ENCODE data around the gene RMDN3.

RMDN3 gene

DNA sequence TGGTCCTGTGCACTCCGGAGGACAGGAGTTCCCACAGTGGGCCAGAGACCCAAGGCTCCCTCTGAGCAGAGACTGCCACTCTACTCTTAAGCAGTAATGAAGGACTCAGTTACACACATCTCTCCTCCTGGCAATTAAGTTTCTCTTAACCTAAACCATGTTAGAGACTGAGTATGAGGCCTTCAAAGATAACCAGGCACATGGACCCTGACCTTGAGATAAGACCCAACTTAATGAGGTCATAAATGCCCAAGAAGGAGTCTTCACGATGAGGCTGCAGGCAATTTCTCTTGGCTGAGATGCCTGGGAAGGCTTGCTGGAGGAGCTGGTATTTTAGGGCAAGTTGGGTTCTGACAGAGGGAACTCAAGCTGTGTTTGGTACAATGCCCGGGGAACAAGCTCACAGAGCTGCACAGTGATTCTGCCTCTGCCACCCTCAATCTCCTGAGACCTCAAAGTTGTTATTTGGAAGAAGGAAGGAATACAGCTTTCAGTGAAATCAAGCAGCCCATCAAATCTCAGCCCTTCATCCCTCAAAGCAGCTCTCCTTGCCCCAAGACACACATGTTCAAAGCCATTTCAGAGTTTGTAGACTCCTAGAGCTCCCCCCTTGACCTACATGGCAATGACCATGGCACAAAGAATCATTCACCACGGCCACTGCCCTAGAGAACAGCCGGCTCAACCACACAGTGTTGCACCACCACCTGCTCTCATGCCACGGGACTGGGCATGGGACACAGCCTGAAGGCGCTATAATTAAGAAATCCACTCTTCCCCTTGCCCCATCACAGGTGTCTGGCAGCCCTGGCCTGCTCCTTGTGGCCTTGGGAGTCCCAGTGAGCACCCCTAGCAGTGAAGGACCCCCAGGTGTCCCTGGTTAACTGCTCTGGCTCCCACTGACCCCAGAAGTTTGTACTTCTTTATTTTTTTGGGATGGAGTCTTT lies 7.1 kb downstream of the RMDN3 start:
- no peak for DNase-seq

GRCh38 chr15:40746916-40747418 lies 8.1 kb downstream of the RMDN3 start:
- DNase-seq = no peak

- no peak for DNase-seq
These were observed 10.3 kb downstream of the RMDN3 start for GRCh38 chr15:40744815-40745152.

GRCh38 chr15:40743921-40744814 lies 10.9 kb downstream of the RMDN3 start:
- DNase-seq = no peak

DNA sequence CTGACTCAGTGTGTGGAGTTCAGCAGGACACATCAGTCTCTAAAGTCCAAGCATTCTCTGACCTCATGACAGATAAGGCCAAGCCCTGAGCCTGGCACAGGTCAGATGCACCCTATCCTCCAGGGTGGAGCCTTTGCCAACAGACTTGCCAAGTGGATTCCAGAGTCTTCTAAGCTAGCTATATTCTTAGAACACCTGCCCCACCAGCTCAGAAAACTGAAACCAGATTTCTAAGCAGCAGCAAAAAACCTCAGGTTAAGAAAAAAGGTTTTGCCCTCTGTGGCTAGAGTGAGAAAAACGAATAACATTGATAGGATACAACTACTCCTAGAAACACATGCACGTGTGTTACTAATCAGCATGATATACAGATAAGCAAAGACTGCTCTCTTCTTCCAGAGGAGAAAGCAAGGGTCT lies 11.6 kb downstream of the RMDN3 start:
- no peak for DNase-seq

- DNase-seq = no peak
These were observed 15.2 kb downstream of the RMDN3 start for GRCh38 chr15:40739854-40740253.

- DNase-seq = no peak
These were observed 16.0 kb downstream of the RMDN3 start for GRCh38 chr15:40739047-40739446.

GRCh38 chr15:40737048-40737447 lies 18.0 kb downstream of the RMDN3 start:
- no peak for DNase-seq

DNA sequence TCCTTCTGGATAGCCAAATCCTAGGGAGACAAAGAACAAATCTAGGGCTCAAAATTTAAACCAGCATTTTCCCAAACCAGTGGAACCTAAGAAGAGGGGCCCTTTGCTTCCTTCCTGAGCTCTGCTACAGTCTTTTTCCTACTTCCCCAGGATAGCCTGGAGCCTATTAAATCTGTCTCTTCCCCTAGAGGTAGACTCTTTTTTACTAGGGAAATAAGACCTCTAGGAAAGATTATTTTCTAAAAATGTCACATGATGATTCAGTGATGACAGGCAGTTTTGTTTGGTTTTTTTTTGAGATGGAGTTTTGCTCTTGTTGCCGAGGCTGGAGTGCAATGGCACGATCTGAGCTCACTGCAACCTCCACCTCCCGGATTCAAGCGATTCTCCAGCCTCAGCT lies 18.5 kb downstream of the RMDN3 start:
- no peak for DNase-seq

- no peak for DNase-seq
These were observed 24.0 kb downstream of the RMDN3 start for GRCh38 chr15:40731034-40731433.

- DNase-seq = no peak
These were observed 31.1 kb downstream of the RMDN3 start for GRCh38 chr15:40723919-40724318.

DNA sequence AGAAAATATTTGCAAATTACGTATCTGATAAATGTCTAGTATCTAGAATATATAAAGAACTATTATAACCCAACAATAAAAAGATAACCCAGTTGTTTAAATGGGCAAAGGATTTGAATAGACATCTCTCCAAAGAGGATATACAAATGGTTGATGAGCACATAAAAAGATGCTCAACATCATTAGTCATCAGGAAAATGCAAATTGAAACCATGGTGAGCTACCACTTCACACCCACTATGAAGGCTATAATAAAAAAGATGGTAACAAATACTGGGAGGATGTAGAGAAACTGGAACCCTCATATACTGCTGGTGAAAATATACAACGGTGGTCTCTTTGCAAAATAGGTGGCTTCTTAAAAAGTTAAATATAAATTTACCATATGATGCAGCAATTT lies 32.1 kb downstream of the RMDN3 start:
- DNase-seq = no peak

- no peak for DNase-seq
These were observed 32.7 kb downstream of the RMDN3 start for GRCh38 chr15:40722354-40722753.

DNA sequence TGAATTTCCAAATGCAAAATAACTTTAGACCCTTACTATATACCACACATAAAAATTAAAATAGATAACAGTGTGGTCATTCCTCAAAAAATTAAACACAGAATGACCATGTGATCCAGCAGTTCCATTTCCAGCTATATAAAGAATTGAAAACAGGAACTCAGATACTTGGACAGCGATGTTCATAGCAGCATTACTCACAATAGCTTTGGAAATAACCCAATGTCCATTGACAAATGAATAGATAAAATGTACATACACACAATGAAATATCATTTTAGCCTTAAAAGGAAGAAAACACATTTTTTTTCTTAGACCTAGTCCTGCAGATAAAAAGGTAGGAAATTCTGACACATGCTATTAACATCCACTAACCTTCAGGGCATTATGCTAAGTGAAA lies 33.4 kb downstream of the RMDN3 start:
- DNase-seq = no peak

DNA sequence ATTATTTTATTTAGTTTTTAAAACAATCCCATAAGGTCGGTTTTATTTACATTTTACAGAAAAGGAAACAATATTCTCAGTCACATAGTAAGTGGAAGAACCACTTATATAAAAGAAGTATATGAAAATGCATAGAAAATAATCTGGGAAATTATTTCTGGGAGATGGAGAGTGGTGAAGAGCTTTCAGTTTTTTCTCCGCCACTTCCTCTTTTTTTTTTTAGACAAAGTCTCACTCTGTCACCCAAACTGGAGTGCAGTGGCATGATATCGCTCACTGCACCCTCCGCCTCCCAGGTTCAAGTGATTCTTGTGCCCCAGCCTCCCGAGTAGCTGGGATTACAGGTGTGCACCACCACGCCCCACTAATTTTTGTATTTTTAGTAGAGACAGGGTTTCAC lies 38.9 kb downstream of the RMDN3 start:
- DNase-seq = no peak

DNA sequence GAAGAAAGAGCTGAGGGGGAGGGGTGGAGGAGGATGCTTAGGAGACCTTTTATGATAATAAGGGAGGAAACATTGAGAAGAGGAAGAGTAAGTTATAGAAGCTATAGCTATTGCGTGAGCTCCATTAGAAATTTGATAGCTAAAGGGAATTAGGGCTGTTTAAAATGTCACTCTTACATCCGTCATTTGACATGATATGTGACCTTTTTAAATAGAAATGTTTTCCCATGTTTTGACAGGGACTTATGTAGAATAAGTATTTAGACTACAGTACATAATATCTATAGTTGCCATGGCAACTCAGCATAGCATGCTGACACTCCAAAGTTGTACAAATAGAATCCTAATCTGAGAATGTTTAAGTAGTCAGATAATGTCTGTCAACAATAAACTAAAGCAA lies 40.9 kb downstream of the RMDN3 start:
- no peak for DNase-seq

DNA sequence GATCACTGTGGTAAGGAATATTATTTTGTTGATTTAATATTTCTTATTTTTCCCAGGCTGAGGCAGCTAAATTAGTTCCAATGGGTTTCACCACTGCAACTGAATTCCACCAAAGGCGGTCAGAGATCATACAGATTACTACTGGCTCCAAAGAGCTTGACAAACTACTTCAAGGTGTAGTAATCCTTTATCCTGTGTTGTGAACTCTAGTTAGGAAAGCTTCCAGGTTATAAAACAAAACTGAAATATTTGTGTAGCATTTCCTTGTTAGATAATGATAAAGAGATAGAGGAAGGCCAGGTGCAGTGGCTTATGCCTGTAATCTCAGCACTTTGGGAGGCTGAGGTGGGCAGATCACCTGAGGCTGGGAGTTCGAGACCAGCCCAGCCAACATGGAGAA lies 48.9 kb downstream of the RMDN3 start:
- DNase-seq = no peak

GRCh38 chr15:40702077-40702476 lies 53.0 kb downstream of the RMDN3 start:
- no peak for DNase-seq

DNA sequence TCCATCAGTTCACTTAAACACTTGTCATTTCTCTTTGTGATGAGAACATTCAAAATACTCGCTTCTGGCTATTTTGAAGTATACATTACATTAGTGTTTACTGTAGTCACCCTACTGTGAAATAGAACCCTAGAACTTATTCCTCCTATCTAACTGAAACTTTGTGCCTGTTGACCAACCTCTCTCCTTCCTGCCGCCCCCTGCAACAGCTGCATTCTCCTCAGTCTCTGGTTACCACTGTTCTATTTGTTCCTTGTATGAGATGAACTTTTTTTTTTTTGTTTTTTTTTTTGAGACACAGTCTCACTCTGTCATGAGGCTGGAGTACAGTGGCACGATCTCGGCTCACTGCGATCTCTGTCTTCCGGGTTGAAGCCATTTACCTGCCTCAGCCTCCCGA lies 57.1 kb downstream of the RMDN3 start:
- DNase-seq = no peak

DNA sequence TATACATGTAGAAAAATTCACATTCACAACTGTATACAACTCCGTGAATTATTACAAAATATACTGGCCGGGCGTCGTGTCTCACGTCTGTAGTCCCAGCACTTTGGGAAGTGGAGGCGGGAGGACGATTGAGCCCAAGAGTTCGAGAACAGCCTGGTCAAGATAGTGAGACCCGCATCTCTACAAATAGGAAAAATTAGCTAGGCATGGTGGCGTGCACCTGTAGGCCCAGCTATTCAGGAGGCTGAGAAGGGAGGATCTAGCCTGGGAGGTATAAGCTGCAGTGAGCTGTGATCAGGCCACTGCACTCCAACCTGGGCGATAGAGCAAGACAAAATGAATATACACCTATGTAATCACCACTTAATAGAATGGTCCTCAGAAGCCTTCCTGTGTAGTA lies 58.8 kb downstream of the RMDN3 start:
- no peak for DNase-seq

DNA sequence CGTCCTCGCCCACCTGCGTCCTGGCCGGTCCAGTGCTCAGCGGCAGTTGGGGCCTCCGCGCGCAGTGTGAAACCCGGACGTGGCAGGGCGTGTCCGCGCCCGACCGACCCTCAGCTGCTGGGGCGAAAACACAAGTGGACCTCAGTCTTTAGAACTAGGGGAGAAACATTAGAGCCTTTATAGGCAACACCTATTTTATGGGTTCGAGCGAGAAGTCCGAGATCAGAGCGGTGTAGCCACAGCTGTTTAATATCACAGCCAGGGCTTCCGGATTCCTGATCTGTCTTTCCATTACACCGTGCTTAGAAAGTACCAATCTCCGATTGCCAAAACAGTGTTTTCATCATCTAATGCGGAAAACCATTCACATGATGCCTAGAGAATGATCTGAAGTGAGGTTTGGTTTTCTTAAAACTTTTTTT lies 59.6 kb downstream of the RMDN3 start:
- no peak for DNase-seq

GRCh38 chr15:40694688-40695468 lies 60.2 kb downstream of the RMDN3 start, which contains the start of gene RAD51:
Gene RAD51 (plus strand): TSS chr15:40695174. CDS start chr15:40698759, 3,585 bp downstream.
- peak; percentile 71 for DNase-seq

Measured in SHP77 treated with DMSO at 0.1 percent for 48 hours (cell line).